GM23338 (cell line): ENCODE data around the gene ZNF19. TPM values are rescaled to one million over a fixed set of nuclear protein-coding genes. Genes with fewer than 3 reads are reported as not detected.

ENCODE experiments used
- ATAC-seq: fragments of 200-7000 bp; cut with Tn5 transposase; 3 replicates; pipeline ENCODE4 v1.9.1; 2020
- DNase-seq: peaks from one replicate; pipeline ENCODE4 v3.0.0-alpha.2; 2015; ENCODE audit warnings: low spot score
- H2AFZ ChIP-seq: fragments of 200-600 bp; sonication (generic); 2 replicates; pipeline ENCODE4 v1.8.0; 2016; ENCODE audit warnings: antibody characterized with exemption, mild to moderate bottlenecking, moderate library complexity
- H3F3A ChIP-seq: fragments of 200-600 bp; sonication (generic); replicated peaks from 2 replicates; pipeline ENCODE4 v1.8.0; 2017; ENCODE audit warnings: antibody characterized with exemption, mixed run types, low read depth
- H3K27ac ChIP-seq: fragments of 200-600 bp; sonication (generic); 2 replicates; pipeline ENCODE4 v1.6.1; 2016; ENCODE audit warnings: low read depth
- H3K27me3 ChIP-seq: fragments of 200-600 bp; sonication (generic); 2 replicates; pipeline ENCODE4 v1.8.0; 2016; ENCODE audit warnings: mild to moderate bottlenecking, mixed run types, moderate library complexity; ENCODE audit not compliant: insufficient read depth
- H3K36me3 ChIP-seq: fragments of 200-600 bp; sonication (generic); 2 replicates; pipeline ENCODE4 v1.8.0; 2016; ENCODE audit warnings: mild to moderate bottlenecking; ENCODE audit not compliant: insufficient read depth
- H3K4me1 ChIP-seq: fragments of 200-600 bp; sonication (generic); 2 replicates; pipeline ENCODE4 v1.8.0; 2016; ENCODE audit warnings: mild to moderate bottlenecking, moderate library complexity; ENCODE audit not compliant: insufficient read depth
- H3K4me2 ChIP-seq: fragments of 200-600 bp; sonication (generic); 2 replicates; pipeline ENCODE4 v1.7.1; 2017; ENCODE audit warnings: mixed run types
- H3K4me3 ChIP-seq: fragments of 200-600 bp; sonication (generic); 2 replicates; pipeline ENCODE4 v1.6.1; 2016; ENCODE audit warnings: mixed run types
- H3K79me2 ChIP-seq: fragments of 200-600 bp; sonication (generic); replicated peaks from 2 replicates; pipeline ENCODE4 v1.8.0; 2017; ENCODE audit warnings: mild to moderate bottlenecking; ENCODE audit not compliant: insufficient read depth
- H3K9me2 ChIP-seq: fragments of 200-600 bp; sonication (generic); 2 replicates; pipeline ENCODE4 v1.8.0; 2017; ENCODE audit not compliant: insufficient read depth
- H4K20me1 ChIP-seq: fragments of 200-600 bp; sonication (generic); replicated peaks from 2 replicates; pipeline ENCODE4 v1.8.0; 2017; ENCODE audit warnings: mild to moderate bottlenecking; ENCODE audit not compliant: insufficient read depth
- H3K27ac Mint-ChIP-seq: 2 replicates; pipeline ENCODE4 v1.8.0; 2020; ENCODE audit warnings: inconsistent platforms, mild to moderate bottlenecking, moderate library complexity, mixed read lengths
- H3K27me3 Mint-ChIP-seq: 3 replicates; pipeline ENCODE4 v1.8.0; 2022; ENCODE audit warnings: low read depth, mild to moderate bottlenecking, moderate library complexity, mixed read lengths, inconsistent platforms; ENCODE audit not compliant: insufficient read depth, poor library complexity
- H3K36me3 Mint-ChIP-seq: 3 replicates; pipeline ENCODE4 v1.8.0; 2021; ENCODE audit warnings: low read depth, mild to moderate bottlenecking, inconsistent platforms, moderate library complexity, mixed read lengths
- H3K4me1 Mint-ChIP-seq: 3 replicates; pipeline ENCODE4 v1.8.0; 2020; ENCODE audit warnings: mild to moderate bottlenecking, inconsistent platforms, mixed read lengths
- H3K4me3 Mint-ChIP-seq: 3 replicates; pipeline ENCODE4 v1.8.0; 2021; ENCODE audit warnings: moderate library complexity, mild to moderate bottlenecking, inconsistent platforms, mixed read lengths
- H3K9me3 Mint-ChIP-seq: 3 replicates; pipeline ENCODE4 v1.8.0; 2020; ENCODE audit warnings: moderate library complexity, mild to moderate bottlenecking, inconsistent platforms, mixed read lengths
- EZH2 ChIP-seq: fragments of 200-600 bp; sonication (generic); IDR thresholded peaks from one replicate; pipeline ENCODE4 v1.8.0; 2017; ENCODE audit warnings: antibody characterized with exemption, mild to moderate bottlenecking, low read depth; ENCODE audit not compliant: unreplicated experiment
- EZH2phosphoT487 ChIP-seq: fragments of 200-600 bp; sonication (generic); IDR thresholded peaks from one replicate; pipeline ENCODE4 v1.8.1; 2018; ENCODE audit warnings: antibody characterized with exemption; ENCODE audit not compliant: unreplicated experiment
- NANOG ChIP-seq: IDR thresholded peaks from 2 replicates; pipeline ENCODE4 v1.6.1; 2016; ENCODE audit warnings: antibody characterized with exemption, borderline replicate concordance
- POLR2AphosphoS5 ChIP-seq: IDR thresholded peaks from 2 replicates; pipeline ENCODE4 v1.6.1; 2016; ENCODE audit warnings: antibody characterized with exemption, low read depth
- STAT1 ChIP-seq: IDR thresholded peaks from one replicate; pipeline ENCODE4 v1.6.1; 2016; ENCODE audit warnings: antibody characterized with exemption; ENCODE audit not compliant: unreplicated experiment
- ZNF114 ChIP-seq: fragments of 250-450 bp; sonication (Bioruptor Pico); IDR thresholded peaks from 2 replicates; pipeline ENCODE4 v1.5.0; 2020; ENCODE audit warnings: mild to moderate bottlenecking, moderate library complexity
- polyA plus RNA-seq: library from polyadenylated mRNA; unstranded; fragments of >200 nt; fragmentation: Nextera tagmentation; extraction: Ambion mirVana; gene quantifications from 2 replicates; pipeline ENCODE4 v1.2.1, GENCODE V29; 2016
- total RNA-seq: library from RNA; depleted of rRNA; stranded (reverse); fragments of >200 nt; shearing (Covaris generic); gene quantifications from 2 replicates; pipeline ENCODE4 v1.2.3, GENCODE V29; 2014
- TF ChIP-seq, protein P1 (sequence below): IDR thresholded peaks from 2 replicates; pipeline ENCODE4 v1.6.1; 2016; ENCODE audit warnings: antibody characterized with exemption
- TF ChIP-seq, protein P2 (sequence below): fragments of 250-450 bp; sonication (Bioruptor Pico); IDR thresholded peaks from 2 replicates; pipeline ENCODE4 v1.5.0; 2020; ENCODE audit warnings: mild to moderate bottlenecking, moderate library complexity
- TF ChIP-seq, protein P3 (sequence below), 2 experiments: fragments of 200-600 bp in 1 of 2; sonication (generic) in 1 of 2; conservative IDR thresholded peaks; 2 replicates each; pipeline versions ENCODE4 v1.5.1 to v1.6.1; 2016 to 2017; ENCODE audit warnings: antibody characterized with exemption in 2 of 2, low read depth in 2 of 2, mild to moderate bottlenecking in 2 of 2, moderate library complexity in 1 of 2

Gene ZNF19
- total and polyA plus RNA-seq, 2 experiments from 2014 or later, result 1.0 to 4.8 TPM

DNA sequence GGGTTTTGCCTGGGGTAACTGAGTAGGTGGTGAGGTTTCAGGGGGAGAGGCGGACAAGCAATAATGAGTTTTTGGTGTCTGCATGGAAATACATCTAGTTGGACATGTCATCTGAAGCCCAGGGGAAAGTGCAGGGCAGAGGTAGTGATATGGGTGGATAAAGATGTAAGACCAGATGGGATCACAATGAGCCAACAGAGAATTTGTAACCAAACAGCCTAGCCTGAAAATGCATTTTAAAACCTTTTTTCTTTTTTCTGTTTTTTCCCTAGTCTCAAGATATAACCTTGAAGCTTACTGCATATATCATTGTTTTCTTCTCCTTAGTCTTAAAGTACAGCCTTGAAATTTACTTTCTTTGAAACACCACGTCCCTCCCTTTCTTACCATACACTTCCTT, 3.7 kb upstream of the ZNF19 start:
- H3K4me3 Mint-ChIP-seq, result no peak overlapping the region
- TF ChIP-seq NANOG (no peak), ZNF114 (no peak), EZH2phosphoT487 (no peak), POLR2AphosphoS5 (no peak)
- TF ChIP-seq, protein P1, sequence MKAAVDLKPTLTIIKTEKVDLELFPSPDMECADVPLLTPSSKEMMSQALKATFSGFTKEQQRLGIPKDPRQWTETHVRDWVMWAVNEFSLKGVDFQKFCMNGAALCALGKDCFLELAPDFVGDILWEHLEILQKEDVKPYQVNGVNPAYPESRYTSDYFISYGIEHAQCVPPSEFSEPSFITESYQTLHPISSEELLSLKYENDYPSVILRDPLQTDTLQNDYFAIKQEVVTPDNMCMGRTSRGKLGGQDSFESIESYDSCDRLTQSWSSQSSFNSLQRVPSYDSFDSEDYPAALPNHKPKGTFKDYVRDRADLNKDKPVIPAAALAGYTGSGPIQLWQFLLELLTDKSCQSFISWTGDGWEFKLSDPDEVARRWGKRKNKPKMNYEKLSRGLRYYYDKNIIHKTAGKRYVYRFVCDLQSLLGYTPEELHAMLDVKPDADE, result no peak
- TF ChIP-seq, protein P2, sequence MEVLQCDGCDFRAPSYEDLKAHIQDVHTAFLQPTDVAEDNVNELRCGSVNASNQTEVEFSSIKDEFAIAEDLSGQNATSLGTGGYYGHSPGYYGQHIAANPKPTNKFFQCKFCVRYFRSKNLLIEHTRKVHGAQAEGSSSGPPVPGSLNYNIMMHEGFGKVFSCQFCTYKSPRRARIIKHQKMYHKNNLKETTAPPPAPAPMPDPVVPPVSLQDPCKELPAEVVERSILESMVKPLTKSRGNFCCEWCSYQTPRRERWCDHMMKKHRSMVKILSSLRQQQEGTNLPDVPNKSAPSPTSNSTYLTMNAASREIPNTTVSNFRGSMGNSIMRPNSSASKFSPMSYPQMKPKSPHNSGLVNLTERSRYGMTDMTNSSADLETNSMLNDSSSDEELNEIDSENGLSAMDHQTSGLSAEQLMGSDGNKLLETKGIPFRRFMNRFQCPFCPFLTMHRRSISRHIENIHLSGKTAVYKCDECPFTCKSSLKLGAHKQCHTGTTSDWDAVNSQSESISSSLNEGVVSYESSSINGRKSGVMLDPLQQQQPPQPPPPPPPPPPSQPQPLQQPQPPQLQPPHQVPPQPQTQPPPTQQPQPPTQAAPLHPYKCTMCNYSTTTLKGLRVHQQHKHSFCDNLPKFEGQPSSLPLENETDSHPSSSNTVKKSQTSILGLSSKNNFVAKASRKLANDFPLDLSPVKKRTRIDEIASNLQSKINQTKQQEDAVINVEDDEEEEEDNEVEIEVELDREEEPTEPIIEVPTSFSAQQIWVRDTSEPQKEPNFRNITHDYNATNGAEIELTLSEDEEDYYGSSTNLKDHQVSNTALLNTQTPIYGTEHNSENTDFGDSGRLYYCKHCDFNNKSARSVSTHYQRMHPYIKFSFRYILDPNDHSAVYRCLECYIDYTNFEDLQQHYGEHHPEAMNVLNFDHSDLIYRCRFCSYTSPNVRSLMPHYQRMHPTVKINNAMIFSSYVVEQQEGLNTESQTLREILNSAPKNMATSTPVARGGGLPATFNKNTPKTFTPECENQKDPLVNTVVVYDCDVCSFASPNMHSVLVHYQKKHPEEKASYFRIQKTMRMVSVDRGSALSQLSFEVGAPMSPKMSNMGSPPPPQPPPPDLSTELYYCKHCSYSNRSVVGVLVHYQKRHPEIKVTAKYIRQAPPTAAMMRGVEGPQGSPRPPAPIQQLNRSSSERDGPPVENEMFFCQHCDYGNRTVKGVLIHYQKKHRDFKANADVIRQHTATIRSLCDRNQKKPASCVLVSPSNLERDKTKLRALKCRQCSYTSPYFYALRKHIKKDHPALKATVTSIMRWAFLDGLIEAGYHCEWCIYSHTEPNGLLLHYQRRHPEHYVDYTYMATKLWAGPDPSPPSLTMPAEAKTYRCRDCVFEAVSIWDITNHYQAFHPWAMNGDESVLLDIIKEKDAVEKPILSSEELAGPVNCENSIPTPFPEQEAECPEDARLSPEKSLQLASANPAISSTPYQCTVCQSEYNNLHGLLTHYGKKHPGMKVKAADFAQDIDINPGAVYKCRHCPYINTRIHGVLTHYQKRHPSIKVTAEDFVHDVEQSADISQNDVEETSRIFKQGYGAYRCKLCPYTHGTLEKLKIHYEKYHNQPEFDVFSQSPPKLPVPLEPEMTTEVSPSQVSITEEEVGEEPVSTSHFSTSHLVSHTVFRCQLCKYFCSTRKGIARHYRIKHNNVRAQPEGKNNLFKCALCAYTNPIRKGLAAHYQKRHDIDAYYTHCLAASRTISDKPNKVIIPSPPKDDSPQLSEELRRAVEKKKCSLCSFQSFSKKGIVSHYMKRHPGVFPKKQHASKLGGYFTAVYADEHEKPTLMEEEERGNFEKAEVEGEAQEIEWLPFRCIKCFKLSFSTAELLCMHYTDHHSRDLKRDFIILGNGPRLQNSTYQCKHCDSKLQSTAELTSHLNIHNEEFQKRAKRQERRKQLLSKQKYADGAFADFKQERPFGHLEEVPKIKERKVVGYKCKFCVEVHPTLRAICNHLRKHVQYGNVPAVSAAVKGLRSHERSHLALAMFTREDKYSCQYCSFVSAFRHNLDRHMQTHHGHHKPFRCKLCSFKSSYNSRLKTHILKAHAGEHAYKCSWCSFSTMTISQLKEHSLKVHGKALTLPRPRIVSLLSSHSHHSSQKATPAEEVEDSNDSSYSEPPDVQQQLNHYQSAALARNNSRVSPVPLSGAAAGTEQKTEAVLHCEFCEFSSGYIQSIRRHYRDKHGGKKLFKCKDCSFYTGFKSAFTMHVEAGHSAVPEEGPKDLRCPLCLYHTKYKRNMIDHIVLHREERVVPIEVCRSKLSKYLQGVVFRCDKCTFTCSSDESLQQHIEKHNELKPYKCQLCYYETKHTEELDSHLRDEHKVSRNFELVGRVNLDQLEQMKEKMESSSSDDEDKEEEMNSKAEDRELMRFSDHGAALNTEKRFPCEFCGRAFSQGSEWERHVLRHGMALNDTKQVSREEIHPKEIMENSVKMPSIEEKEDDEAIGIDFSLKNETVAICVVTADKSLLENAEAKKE (CRISPR knock-in tag), result no peak
- no peaks in the 10 kb centered on the region for H3K9me3 Mint-ChIP-seq
- Histone ChIP-seq H4K20me1 (no peaks in the 10 kb centered on the region), H2AFZ (no peak overlapping the region), H3K27me3 (no peaks in the 10 kb centered on the region), H3K4me3 (no peak overlapping the region), H3K4me1 (no peaks in the 10 kb centered on the region), H3K4me2 (no peak overlapping the region), H3K9me2 (no peaks in the 10 kb centered on the region), H3K27ac (no peak overlapping the region), H3K36me3 (no peaks in the 10 kb centered on the region), H3F3A (no peaks in the 10 kb centered on the region), H3K79me2 (no peaks in the 10 kb centered on the region)
- DNase-seq, result no peak
- no peak overlapping the region for H3K27ac Mint-ChIP-seq
- ATAC-seq, result no peak
- H3K27me3 Mint-ChIP-seq, result no peaks in the 10 kb centered on the region
- no peaks in the 10 kb centered on the region for H3K4me1 Mint-ChIP-seq
- no peaks in the 10 kb centered on the region for H3K36me3 Mint-ChIP-seq

DNA sequence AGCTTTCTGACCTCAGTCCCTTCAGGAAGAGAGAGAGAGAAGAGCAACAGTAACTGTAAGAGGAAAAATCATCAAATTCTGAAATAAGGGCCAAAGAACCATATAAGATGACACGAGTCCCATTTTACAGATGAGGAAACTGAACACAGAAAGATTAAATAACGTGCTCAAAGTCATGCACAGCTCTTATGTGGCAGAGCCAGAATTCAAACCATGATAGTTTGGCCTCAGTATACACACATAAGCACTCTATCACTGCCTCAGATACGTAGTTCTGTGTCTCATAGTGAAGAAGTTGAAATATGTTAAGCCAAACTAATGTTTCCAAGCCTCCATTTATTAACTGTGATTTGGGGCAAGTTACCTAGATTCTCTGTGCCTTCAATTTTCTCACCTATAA, 1.9 kb upstream of the ZNF19 start:
- no peak overlapping the region for H3K27ac Mint-ChIP-seq
- H3K27me3 ChIP-seq, result no peaks in the 10 kb centered on the region
- H3K79me2 ChIP-seq, result no peaks in the 10 kb centered on the region
- no peaks in the 10 kb centered on the region for H4K20me1 ChIP-seq
- no peaks in the 10 kb centered on the region for H3K4me1 Mint-ChIP-seq
- H2AFZ ChIP-seq, result no peak overlapping the region
- no peak overlapping the region for H3K4me3 ChIP-seq
- H3K27ac ChIP-seq, result no peak overlapping the region
- no peaks in the 10 kb centered on the region for H3K36me3 Mint-ChIP-seq
- no peak for DNase-seq
- H3K4me1 ChIP-seq, result no peaks in the 10 kb centered on the region
- no peaks in the 10 kb centered on the region for H3F3A ChIP-seq
- H3K9me2 ChIP-seq, result no peaks in the 10 kb centered on the region
- H3K27me3 Mint-ChIP-seq, result no peaks in the 10 kb centered on the region
- no peaks in the 10 kb centered on the region for H3K36me3 ChIP-seq
- ATAC-seq, result no peak
- H3K4me2 ChIP-seq, result no peak overlapping the region
- no peak overlapping the region for H3K4me3 Mint-ChIP-seq
- no peaks in the 10 kb centered on the region for H3K9me3 Mint-ChIP-seq
- TF ChIP-seq, protein P3, sequence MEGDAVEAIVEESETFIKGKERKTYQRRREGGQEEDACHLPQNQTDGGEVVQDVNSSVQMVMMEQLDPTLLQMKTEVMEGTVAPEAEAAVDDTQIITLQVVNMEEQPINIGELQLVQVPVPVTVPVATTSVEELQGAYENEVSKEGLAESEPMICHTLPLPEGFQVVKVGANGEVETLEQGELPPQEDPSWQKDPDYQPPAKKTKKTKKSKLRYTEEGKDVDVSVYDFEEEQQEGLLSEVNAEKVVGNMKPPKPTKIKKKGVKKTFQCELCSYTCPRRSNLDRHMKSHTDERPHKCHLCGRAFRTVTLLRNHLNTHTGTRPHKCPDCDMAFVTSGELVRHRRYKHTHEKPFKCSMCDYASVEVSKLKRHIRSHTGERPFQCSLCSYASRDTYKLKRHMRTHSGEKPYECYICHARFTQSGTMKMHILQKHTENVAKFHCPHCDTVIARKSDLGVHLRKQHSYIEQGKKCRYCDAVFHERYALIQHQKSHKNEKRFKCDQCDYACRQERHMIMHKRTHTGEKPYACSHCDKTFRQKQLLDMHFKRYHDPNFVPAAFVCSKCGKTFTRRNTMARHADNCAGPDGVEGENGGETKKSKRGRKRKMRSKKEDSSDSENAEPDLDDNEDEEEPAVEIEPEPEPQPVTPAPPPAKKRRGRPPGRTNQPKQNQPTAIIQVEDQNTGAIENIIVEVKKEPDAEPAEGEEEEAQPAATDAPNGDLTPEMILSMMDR (conservative IDR thresholded peaks at IDR 0.05; ENCODE audit: low read depth in 2 of 2), result no peak
- TF ChIP-seq EZH2, result no peak
- TF ChIP-seq EZH2phosphoT487, result no peak
- TF ChIP-seq STAT1, result no peak
- TF ChIP-seq, protein P1, result no peak
- TF ChIP-seq POLR2AphosphoS5, result no peak
